Mammary epithelial cell (primary cell): ENCODE data around the gene TMEM94.

Experiments used
- EZH2 ChIP-seq: IDR thresholded peaks from 2 replicates; pipeline ENCODE4 v1.6.1; 2012; ENCODE audit warnings: low read length, inconsistent platforms, borderline replicate concordance
- TF ChIP-seq, protein P1 (sequence below), 2 donors: IDR thresholded peaks in 1 of 2; conservative IDR thresholded peaks in 1 of 2; 2 replicates each; pipeline ENCODE4 v1.5.1; 2011 to 2012; ENCODE audit warnings: inconsistent platforms in 2 of 2, low read length in 2 of 2, mild to moderate bottlenecking in 2 of 2, control low read depth in 1 of 2, low read depth in 1 of 2; ENCODE audit not compliant: insufficient read depth in 1 of 2; ENCODE audit errors: extremely low read depth in 1 of 2

DNA sequence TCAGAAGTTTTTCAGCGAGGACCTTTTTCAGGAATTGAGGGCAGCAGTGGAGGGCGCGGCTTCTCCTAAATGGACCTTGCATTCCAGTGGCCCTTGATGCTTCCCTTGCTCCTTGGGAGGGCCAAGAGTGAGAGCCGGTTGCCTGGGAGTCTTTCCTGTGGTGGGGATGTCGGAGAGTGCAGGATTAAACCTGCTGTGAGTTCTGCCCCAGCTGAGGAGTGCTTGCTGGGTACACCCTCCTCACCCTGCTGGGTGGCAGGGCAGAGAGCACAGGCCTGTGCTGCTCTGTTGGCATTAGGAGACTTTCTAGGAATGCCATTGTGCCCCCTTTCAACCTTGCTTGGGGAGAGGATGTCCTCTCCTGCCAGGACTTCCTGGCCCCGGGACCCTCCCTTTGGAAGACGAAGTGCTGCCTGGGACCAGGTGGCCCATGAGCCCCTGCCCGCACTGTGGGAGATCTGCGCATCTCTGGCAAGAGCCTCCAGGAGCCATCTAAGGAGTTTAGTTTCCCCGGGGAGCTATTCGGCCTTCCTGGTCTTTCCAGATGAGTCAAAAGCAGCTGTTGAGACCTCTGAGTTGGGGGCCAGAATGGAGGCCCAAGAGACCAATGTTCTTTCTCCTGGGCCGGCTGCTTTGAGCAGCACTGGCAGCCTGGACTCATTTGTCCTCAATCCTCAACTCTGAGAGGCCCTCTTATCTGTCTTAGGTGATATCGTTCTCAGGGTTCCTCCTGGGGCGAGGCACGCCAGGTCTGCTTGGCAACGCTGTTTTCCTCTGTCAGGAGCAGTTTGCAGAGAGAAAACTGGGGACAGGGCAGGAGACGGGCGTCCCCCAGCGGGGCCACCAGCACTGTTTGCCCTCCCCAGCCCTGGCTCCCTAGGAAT, 74.6 kb downstream of the TMEM94 start:
- TF ChIP-seq, protein P1, sequence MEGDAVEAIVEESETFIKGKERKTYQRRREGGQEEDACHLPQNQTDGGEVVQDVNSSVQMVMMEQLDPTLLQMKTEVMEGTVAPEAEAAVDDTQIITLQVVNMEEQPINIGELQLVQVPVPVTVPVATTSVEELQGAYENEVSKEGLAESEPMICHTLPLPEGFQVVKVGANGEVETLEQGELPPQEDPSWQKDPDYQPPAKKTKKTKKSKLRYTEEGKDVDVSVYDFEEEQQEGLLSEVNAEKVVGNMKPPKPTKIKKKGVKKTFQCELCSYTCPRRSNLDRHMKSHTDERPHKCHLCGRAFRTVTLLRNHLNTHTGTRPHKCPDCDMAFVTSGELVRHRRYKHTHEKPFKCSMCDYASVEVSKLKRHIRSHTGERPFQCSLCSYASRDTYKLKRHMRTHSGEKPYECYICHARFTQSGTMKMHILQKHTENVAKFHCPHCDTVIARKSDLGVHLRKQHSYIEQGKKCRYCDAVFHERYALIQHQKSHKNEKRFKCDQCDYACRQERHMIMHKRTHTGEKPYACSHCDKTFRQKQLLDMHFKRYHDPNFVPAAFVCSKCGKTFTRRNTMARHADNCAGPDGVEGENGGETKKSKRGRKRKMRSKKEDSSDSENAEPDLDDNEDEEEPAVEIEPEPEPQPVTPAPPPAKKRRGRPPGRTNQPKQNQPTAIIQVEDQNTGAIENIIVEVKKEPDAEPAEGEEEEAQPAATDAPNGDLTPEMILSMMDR (conservative IDR thresholded peaks at IDR 0.05 in 1 of 2, IDR thresholded peaks at IDR 0.05 in 1 of 2; ENCODE audit: extremely low read depth in 1 of 2, insufficient read depth in 1 of 2, low read depth in 1 of 2, low read length in 2 of 2): no peak
- no peak for TF ChIP-seq EZH2
